A673 (cell line): ENCODE measurements around the gene IGLL1. TPM values are rescaled to one million over a fixed set of nuclear protein-coding genes. Genes with fewer than 3 reads are reported as not detected.

Experiments
- BruUV-seq: library from RNA; stranded (reverse); fragments of 400-500 nt; replicated peaks from 2 replicates; lab custom pipeline; 2021; lab: Mats Ljungman, UMichigan
- CTCF ChIA-PET: fragments of 300-600 bp; sonication (Branson Sonifier 250); formaldehyde crosslinking; loops from one replicate; lab custom pipeline; 2022; ENCODE audit warnings: antibody characterized with exemption; lab: Charles Lee
- POLR2A ChIA-PET: fragments of 300-600 bp; sonication (Branson Sonifier 250); formaldehyde crosslinking; loops from one replicate; lab custom pipeline; 2022; ENCODE audit warnings: antibody characterized with exemption; ENCODE audit not compliant: low non-redundant PET; lab: Charles Lee
- DNase-seq: peaks from one replicate; pipeline ENCODE4 v3.0.0-alpha.2; 2015; ENCODE audit warnings: low spot score
- H3K27ac ChIP-seq: fragments of 200-600 bp; sonication (generic); 2 replicates; pipeline ENCODE4 v1.5.1; 2016; ENCODE audit warnings: mixed run types, low read depth, mild to moderate bottlenecking, mixed read lengths, antibody characterized with exemption, low read length; ENCODE audit not compliant: poor library complexity, severe bottlenecking
- H3K27me3 ChIP-seq: fragments of 200-600 bp; sonication (generic); replicated peaks from 2 replicates; pipeline ENCODE4 v1.6.1; 2017; ENCODE audit warnings: mixed run types, low read depth, mild to moderate bottlenecking, mixed read lengths, antibody characterized with exemption, low read length; ENCODE audit not compliant: insufficient read depth, poor library complexity
- H3K36me3 ChIP-seq: fragments of 200-600 bp; sonication (generic); 2 replicates; pipeline ENCODE4 v1.6.1; 2016; ENCODE audit warnings: mixed run types, mild to moderate bottlenecking, mixed read lengths, antibody characterized with exemption, low read length; ENCODE audit not compliant: insufficient read depth, poor library complexity, severe bottlenecking
- H3K4me1 ChIP-seq: fragments of 200-600 bp; sonication (generic); 2 replicates; pipeline ENCODE4 v1.6.1; 2017; ENCODE audit warnings: mixed run types, mild to moderate bottlenecking, mixed read lengths, antibody characterized with exemption, low read length; ENCODE audit not compliant: insufficient read depth, poor library complexity, severe bottlenecking
- H3K4me3 ChIP-seq: fragments of 200-600 bp; sonication (generic); 2 replicates; pipeline ENCODE4 v1.5.1; 2016; ENCODE audit warnings: low read depth, mixed run types, mild to moderate bottlenecking, mixed read lengths, low read length; ENCODE audit not compliant: poor library complexity, severe bottlenecking
- H3K9me3 ChIP-seq: fragments of 200-600 bp; sonication (generic); 2 replicates; pipeline ENCODE4 v1.6.1; 2016; ENCODE audit warnings: mixed run types, low read depth, mild to moderate bottlenecking, mixed read lengths, antibody characterized with exemption, low read length; ENCODE audit not compliant: poor library complexity, severe bottlenecking
- CTCF ChIP-seq: fragments of 300-800, 200-600 bp; sonication (generic); conservative IDR thresholded peaks from 2 replicates; pipeline ENCODE4 v1.5.1; 2017; ENCODE audit warnings: low read depth, mild to moderate bottlenecking, antibody characterized with exemption, low read length, moderate library complexity, mixed read lengths
- EZH2 ChIP-seq: fragments of 200-600 bp; sonication (generic); IDR thresholded peaks from 2 replicates; pipeline ENCODE4 v1.6.1; 2017; ENCODE audit warnings: borderline replicate concordance, low read depth, mild to moderate bottlenecking, mixed read lengths, antibody characterized with exemption, low read length; ENCODE audit not compliant: poor library complexity, severe bottlenecking
- intact Hi-C: fragments of 100-400 bp; cut with micrococcal nuclease; formaldehyde crosslinking; loops from one replicate; pipeline ENCODE4 v1.10.0; 2022; ENCODE audit not compliant: unreplicated experiment
- total RNA-seq: library from RNA; stranded (reverse); gene quantifications from 2 replicates; pipeline ENCODE4 v1.2.3, GENCODE V29; 2021

The IGLL1 gene
- total RNA-seq, 1 experiment from 2014 or later, result not detected

- Histone ChIP-seq H3K36me3 (no peaks in the 10 kb centered on the region), H3K4me1 (peaks cover 28% of the 10 kb centered on the region), H3K27ac (no peak overlapping the region), H3K27me3 (no peaks in the 10 kb centered on the region), H3K9me3 (no peaks in the 10 kb centered on the region), H3K4me3 (no peak overlapping the region)
- no peak for DNase-seq
- ChIA-PET POLR2A (no interaction called here), CTCF (no interaction called here)
- no TSS peak for BruUV-seq
- intact Hi-C loops, result no loop called here
- TF ChIP-seq EZH2 (no peak), CTCF (no peak)
These were observed 55.9 kb downstream of the IGLL1 start for GRCh38 chr22:23524226-23524625.

DNA sequence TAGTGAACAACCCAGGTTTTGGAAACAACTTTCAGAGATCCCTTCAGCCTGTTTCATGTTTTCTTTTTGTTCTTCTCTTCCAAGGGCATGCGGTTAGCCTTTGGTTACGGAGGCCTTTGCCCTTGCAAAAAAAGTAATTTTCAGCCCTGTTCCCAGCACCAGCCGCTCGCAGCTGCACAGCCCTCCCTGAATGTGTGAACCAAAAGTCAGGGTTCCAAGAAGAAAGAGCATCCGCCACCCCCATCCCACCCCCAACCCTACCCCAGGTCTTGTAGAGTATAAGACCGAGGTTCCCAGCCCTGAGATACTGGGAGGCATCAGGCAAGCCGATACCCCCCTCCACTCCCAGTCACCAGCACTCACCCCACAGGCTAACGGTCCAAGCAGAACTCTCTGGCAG is 56.4 kb downstream of the IGLL1 start:
- Histone ChIP-seq H3K9me3 (no peaks in the 10 kb centered on the region), H3K4me1 (peaks cover 28% of the 10 kb centered on the region), H3K27ac (no peak overlapping the region), H3K27me3 (no peaks in the 10 kb centered on the region), H3K4me3 (no peak overlapping the region), H3K36me3 (no peaks in the 10 kb centered on the region)
- TF ChIP-seq CTCF (no peak), EZH2 (no peak)
- no peak for DNase-seq
- intact Hi-C loops, result no loop called here
- no TSS peak for BruUV-seq
- CTCF ChIA-PET, result no interaction called here
- POLR2A ChIA-PET, result no interaction called here

Other genes with a start within 250 kb of the IGLL1 start
- 0.45 and 0.79 TPM in 2 replicates for gene DRICH1, start 52.0 kb upstream of the IGLL1 start, total RNA-seq
- gene RGL4, start 110.7 kb upstream of the IGLL1 start, total RNA-seq, result not detected in 2 replicates
- gene ZNF70, start 170.8 kb upstream of the IGLL1 start, total RNA-seq, result 9.6 and 9.7 TPM in 2 replicates
- gene VPREB3, start 174.1 kb upstream of the IGLL1 start, total RNA-seq, result 0.74 and 0.88 TPM in 2 replicates
- 2.0 and 2.2 TPM in 2 replicates for gene C22orf15, start 182.7 kb upstream of the IGLL1 start, total RNA-seq
- 117 and 128 TPM in 2 replicates for gene CHCHD10, start 187.7 kb upstream of the IGLL1 start, total RNA-seq
- gene MMP11, start 192.6 kb upstream of the IGLL1 start, total RNA-seq, result 5.1 and 6.8 TPM in 2 replicates
- gene SMARCB1, start 206.7 kb upstream of the IGLL1 start, total RNA-seq, result 172 and 176 TPM in 2 replicates